Fibroblast of pulmonary artery (primary cell): ENCODE data around the gene LRRK1.
A peak's percentile ranks its signal among the peaks of the same experiment; 100 is the strongest.

Source experiments
- DNase-seq: peaks from one replicate; pipeline ENCODE4 v3.0.0-alpha.2; 2010; ENCODE audit warnings: low read depth
- H3K4me3 ChIP-seq: replicated peaks from 2 replicates; pipeline ENCODE4 v1.5.1; 2011; ENCODE audit warnings: low read depth, mild to moderate bottlenecking, control low read depth, low read length, moderate library complexity
- CTCF ChIP-seq: IDR thresholded peaks from 2 replicates; pipeline ENCODE4 v1.5.1; 2011; ENCODE audit warnings: mild to moderate bottlenecking, control low read depth, low read length, inconsistent platforms; ENCODE audit errors: missing control alignments

The LRRK1 gene

DNA sequence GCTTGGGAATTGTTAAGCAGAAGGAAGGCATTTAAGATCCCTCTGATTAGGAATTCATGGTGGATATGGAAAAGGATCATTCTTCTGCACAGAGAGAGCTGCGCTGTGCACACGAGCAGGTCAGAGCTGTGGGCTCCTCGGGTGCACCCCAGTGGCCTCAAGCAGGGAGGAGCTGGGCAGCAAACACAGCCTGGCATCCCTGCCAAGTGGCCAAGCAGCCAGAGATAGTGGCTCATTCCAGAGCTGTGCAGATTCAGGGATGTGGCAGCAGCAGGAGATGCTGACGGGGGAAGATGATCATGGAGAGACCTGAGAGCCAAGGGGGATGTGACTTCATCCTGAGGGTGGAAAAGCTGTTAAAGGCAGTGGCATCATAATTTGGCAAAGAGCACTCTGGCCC lies 55.9 kb downstream of the LRRK1 start:
- no peak for DNase-seq
- no peak overlapping the region for H3K4me3 ChIP-seq
- no peak for TF ChIP-seq CTCF

- no peak overlapping the region for H3K4me3 ChIP-seq
- DNase-seq: no peak
- TF ChIP-seq CTCF: no peak
Measured at GRCh38 chr15:100980410-100981046, 61.4 kb downstream of the LRRK1 start.

DNA sequence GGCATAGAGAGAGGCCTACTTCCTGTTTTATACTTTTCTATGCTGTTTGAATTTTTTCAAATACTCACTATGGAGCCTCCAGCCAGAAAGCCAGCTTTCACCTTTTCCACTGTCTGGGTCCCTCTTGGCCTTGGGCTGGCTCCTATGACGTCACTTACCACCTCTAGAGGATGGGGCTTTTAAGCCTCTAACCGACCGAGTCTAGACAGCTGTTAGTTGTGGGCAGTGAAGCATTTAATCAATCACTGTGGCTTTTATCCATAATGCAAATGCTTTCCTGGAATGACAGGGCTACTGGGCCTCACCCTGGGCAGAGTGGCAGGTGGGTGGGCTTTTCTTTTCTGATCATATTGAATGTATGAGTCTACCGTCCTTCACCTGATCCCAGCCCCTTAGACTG lies 61.9 kb downstream of the LRRK1 start:
- no peak for TF ChIP-seq CTCF
- H3K4me3 ChIP-seq: no peak overlapping the region
- DNase-seq: no peak

DNA sequence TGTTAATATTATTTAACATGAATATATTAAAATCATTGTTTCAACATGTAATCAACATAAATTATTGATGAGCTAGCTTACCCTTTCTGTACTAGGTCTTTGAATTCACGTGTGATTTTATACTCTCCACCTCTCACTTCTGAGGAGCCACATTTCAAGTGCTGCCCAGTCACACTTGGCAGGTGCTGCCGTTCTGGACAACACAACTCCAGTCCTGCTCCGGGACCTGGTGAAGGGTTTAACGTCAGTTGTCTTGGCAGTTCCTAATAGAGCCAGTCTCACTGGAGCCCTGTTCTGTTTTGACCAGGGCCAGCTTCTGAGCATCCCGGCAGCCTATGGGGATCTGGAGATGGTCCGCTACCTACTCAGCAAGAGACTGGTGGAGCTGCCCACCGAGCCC lies 64.1 kb downstream of the LRRK1 start:
- no peak for TF ChIP-seq CTCF
- DNase-seq: no peak
- H3K4me3 ChIP-seq: no peak overlapping the region

DNA sequence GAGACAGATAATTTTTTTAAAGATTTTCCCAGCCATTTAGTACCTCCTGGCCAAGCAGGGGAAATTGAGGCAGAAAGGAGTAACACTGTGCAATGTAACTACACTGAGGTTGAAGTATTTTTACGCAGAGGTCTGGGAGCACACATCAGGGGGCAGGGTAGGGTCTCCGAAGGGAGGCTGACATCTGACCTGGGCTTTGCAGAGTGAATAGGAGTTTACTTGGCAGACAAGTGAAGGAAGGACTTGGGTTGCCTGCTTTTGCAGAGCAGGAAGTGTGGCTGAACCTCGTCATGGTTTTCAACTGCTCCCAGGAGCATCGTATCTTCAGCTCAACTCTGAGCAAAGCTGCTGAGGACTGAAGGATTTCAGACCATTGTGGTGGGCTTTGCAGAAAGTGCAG lies 66.2 kb downstream of the LRRK1 start:
- no peak for TF ChIP-seq CTCF
- H3K4me3 ChIP-seq: no peak overlapping the region
- no peak for DNase-seq

GRCh38 chr15:100986158-100986896 lies 67.2 kb downstream of the LRRK1 start:
- no peak for TF ChIP-seq CTCF
- DNase-seq: no peak

GRCh38 chr15:100987143-100987542 lies 68.0 kb downstream of the LRRK1 start:
- DNase-seq: peak; percentile 37
- TF ChIP-seq CTCF: no peak
- H3K4me3 ChIP-seq: no peak overlapping the region

More at GRCh38 chr15:100986158-100986896, 67.2 kb downstream of the LRRK1 start:
- H3K4me3 ChIP-seq: no peak overlapping the region
